Activated effector memory CD4-positive, alpha-beta T cell treated with Interleukin-2 at 50 U/mL for 16 hours (primary cell): Measurements from ENCODE around the gene CR1.
"Not testable (repeated sequence)": the region's sequence is repeated elsewhere in the genome, so short reads cannot be mapped to it uniquely, and the experiment has no call there.

Experiments
- DNase-seq: peaks from one replicate; pipeline ENCODE4 v3.0.0-alpha.2; 2020

Gene CR1

GRCh38 chr1:207594095-207594494 lies 98.1 kb downstream of the CR1 start:
- not testable (repeated sequence) for DNase-seq

- no peak for DNase-seq
These were observed 107.8 kb downstream of the CR1 start for GRCh38 chr1:207603777-207604176.

DNA sequence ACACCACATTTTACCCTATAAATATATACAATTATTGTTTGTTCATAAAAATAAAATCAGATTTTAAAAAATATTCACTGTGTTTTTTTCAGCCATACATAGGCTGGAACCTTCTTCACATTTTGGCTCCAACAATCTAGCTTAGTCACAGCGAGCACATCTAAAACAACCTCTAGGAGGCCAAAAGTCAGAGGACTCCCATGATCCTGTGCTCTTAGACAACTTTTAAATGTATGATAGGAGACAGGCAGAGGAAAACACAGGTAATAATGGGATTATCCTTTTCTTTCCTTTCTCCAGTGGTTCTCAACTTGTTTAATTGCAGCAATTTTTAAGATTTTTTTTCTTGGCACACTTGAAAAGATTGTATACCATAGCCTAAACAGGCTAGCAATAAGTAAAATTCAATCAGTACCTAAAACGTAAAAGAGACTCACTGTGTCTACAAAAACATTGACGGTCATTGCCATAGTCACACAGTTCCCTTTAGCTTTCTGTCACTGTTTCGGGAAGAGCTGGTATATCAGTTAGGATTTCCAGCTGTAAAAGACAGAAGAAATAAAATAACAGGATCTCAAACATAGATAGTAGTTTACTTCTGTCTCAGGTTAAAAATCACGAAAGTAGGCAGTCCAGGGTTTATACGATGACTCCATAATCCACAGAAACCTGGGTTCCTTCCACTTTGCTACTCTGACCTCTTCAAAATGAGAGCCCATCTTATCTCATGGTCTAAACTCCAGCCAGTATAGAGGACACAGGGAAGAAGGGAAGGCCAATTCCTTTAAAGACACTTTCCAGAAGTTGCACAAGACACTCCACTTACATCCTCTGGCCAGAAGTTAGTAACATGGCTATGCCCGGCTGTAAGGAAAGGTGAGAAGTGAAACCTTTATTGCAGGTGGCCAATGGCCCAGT lies 109.7 kb downstream of the CR1 start:
- DNase-seq: no peak

DNA sequence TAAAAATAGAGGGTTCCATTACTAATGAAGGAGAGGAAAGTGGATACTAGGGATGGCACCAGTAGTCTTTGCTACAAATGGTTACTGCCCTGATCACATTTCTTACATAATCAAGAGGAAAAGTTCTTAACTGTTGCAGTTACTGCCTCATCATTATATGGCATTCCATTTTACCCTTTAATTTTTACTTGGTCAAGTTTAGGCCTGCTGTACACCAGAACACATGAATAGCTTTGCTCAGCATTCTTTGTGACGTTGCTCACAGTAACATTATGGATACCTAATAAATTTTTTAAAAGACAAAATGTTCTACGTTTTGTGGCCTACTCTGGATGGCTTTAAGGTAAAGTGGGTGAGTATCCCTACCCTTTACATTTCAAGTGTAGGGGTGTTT lies 110.4 kb downstream of the CR1 start:
- DNase-seq: no peak

DNA sequence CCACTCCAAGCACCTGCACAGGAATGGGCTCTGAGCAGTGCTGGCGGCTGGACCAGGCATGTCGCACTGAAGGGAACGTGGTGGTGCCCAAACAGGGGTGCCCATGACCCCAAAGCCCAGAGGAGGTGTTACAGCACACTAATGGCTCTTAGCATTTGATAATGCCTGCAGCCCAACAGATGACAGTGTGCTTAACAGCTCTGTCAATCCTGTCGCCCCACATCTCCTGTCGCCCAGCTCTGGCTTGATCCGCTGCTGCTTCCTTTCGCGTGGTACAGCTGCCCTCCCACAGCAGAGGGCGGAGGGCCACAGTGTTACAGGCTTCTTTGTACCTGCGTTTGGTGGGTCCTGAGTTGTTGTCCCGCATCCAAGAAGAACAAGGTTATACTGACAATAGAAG lies 116.8 kb downstream of the CR1 start:
- no peak for DNase-seq

DNA sequence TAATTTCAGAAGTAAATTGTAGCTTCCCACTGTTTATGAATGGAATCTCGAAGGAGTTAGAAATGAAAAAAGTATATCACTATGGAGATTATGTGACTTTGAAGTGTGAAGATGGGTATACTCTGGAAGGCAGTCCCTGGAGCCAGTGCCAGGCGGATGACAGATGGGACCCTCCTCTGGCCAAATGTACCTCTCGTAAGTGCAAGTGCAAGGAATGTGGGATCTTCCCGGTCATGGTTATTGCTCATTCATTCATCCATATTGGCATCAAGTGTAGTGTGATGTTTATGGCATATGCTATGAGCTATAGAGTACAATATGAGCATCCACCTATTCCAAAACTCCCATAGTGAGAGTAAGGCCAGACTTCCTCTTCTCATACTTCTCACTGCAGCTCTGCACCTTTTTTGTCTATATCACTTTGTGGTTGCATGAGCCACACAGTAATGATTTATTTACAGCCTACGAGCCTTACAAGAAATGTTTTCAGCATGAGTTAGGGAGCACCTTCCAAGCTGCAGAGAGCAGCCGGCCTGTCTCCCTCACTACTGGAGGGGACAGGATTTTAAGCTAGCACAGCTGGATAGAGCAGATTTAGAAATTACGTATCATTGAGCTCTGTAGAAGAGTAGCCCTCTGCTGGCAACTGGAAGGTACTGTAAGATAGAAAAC lies 124.0 kb downstream of the CR1 start:
- no peak for DNase-seq

GRCh38 chr1:207620543-207620893 lies 124.6 kb downstream of the CR1 start:
- DNase-seq: no peak

GRCh38 chr1:207625504-207626071 lies 129.6 kb downstream of the CR1 start:
- not testable (repeated sequence) for DNase-seq

GRCh38 chr1:207626972-207627337 lies 131.0 kb downstream of the CR1 start:
- DNase-seq: no peak

DNA sequence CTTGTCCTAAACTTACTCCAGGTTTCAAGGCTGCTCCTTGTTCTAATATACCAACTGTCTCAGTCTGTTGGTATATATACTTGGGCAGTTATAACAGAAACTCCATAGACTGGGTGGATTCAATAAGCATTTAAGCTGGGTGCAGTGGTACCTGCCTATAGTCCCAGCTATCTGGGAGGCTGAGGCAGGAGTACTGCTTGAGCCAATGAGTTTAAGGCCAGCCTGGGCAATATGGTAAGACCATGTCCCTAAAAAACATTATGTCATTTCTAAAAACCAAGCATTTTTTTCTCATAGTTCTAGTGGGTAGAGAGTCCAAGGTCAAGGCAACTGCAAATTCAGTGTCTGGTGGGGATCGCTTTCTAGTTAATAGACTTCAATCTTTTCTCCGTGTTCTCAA lies 131.5 kb downstream of the CR1 start:
- DNase-seq: no peak

- no peak for DNase-seq
These were observed 132.8 kb downstream of the CR1 start for GRCh38 chr1:207628776-207629175.

- DNase-seq: no peak
These were observed 135.2 kb downstream of the CR1 start for GRCh38 chr1:207631137-207631536.

GRCh38 chr1:207633226-207633625 lies 137.3 kb downstream of the CR1 start:
- no peak for DNase-seq

DNA sequence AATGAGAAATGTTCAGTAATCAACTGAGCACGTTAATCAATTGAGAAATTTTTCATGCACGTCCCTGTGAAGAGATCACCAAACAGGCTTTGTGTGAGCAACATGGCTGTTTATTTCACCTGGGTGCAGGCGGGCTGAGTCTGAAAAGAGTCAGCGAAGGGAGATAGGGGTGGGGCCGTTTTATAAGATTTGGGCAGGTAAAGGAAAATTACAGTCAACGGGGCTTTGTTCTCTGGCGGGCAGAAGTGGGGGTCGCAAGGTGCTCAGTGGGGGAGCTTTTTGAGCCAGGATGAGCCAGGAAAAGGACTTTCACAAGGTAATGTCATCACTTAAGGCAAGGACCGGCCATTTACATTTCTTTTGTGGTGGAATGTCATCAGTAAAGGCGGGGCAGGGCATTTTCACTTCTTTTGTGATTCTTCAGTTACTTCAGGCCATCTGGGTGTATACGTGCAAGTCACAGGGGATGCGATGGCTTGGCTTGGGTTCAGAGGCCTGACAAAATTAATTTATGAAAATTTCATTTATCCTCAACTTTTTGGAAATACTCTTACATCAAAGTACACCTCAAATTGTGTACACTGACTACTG lies 137.8 kb downstream of the CR1 start:
- not testable (repeated sequence) for DNase-seq

DNA sequence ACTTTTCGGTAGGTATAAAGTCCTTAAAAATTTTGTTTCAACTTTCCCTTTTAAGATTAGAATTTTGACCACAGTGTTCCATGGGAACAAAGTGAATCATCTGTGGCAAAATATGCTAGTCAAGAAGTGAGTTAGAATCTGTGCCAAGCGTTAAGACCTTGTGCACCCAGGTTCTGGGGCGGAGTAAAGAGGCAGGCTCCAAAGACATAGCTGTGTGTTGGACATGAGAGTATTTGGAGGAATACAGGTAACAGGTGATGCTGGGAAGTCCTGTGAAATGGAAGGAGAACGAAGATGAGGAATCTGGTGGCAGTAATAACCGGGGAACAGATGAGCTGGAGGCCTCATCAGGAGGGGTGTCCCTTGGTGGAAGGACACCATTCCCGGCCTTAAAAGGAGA lies 138.3 kb downstream of the CR1 start:
- not testable (repeated sequence) for DNase-seq

DNA sequence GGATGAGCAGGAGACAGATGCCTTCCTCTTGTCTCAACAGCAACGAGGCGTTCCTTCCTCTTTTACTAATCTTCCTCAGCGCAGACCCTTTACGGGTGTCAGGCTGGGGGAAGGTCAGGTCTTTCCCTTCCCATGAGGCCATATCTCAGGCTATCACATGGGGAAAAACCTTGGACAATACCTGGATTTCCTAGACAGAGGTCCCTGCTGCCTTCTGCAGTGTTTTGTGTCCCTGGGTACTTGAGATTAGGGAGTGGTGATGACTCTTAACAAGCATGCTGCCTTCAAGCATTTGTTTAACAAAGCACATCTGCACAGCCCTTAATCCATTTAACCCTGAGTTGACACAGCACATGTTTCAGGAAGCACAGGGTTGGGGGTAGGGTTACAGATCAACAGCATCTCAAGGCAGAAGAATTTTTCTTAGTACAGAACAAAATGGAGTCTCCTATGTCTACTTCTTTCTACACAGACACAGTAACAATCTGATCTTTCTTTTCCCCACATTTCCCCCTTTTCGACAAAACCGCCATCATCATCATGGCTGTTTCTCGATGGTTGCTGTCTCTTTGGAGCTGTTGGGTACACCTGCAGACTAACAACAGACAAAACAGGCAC lies 139.7 kb downstream of the CR1 start:
- DNase-seq: not testable (repeated sequence)

DNA sequence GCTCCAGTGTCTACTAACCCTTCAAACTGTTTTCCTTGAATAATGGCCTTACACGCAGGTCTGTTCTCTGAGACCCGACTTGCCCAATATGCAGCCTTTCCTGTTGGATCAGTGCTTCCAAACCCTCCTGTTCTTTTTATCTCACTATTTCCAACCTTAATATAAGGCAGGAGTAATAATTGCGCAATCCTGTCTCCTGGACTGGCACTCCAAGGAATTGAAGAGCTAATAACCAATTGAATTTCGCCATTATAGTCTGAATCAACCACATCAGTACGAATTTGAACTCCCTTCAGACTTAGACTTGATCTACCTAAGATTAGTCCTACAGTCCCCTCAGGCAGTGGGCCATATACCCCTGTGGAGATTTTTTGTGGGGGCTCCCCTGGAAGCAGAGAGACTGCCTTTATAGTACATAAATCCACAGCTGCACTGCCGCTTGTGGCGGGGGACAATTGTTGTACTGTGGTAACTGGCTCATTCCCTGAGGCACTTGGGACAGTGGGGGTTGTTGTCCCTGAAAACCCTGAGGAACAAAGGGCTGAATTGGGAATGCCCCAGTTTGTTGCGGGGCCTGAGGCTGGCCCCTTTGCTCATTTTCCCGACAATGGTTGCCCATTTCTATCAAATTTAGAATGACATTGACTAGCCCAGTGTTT lies 142.7 kb downstream of the CR1 start:
- DNase-seq: not testable (repeated sequence)

GRCh38 chr1:207639362-207639761 lies 143.4 kb downstream of the CR1 start:
- DNase-seq: not testable (repeated sequence)

DNA sequence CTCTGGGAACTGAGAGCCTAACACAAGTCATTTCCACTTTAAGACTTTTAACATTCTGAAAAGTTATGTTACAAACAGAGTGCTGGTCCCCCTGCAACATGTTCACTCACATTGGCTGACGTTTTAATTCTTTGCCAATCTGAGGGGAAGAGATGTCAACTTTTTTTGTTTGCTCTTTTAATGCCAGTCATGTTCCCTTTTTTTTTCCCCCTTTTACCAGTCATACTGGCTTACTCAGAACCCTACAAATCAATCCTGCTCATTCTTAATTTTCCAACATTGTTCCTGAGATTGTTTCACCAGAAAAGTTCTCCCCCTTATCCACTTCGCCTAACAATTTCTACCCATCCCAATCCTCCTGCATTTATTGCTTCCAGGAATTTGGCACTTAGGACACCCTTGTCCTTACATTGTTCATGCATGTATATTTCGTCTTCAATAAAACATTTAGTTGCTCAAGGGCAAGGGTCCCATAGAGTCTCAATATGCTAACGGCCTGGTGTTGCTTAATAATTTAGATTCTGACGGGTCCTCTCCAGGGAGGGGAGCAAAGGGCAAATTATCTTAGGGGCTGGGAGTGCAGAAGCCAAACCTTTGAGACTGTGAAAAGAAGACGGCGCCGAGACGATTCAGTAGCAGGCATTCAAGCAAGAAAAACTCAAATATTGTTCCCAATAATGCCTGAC lies 148.4 kb downstream of the CR1 start:
- no peak for DNase-seq

- DNase-seq: peak; percentile 48
These were observed 149.1 kb downstream of the CR1 start, which contains the start of gene CR1L for GRCh38 chr1:207644852-207645634. Gene CR1L (plus strand): TSS chr1:207645133. CDS start chr1:207645234, 101 bp downstream.

- no peak for DNase-seq
These were observed 149.7 kb downstream of the CR1 start for GRCh38 chr1:207645635-207646081.
